ENCODE results near the gene PTPRCAP.

- no peak for TF ChIP-seq CTCF (IDR thresholded peaks at IDR 0.05)
- no peak for TF ChIP-seq POLR2AphosphoS5 (IDR thresholded peaks at IDR 0.05)
These were observed 31.0 kb downstream of the PTPRCAP start for GRCh38 chr11:67406420-67406968.
